Muscle of leg (tissue), 11 donors: ENCODE data around the gene LPO. TPM values are rescaled to one million over a fixed set of nuclear protein-coding genes. Genes with fewer than 3 reads are reported as not detected.
A peak's percentile ranks its signal among the peaks of the same experiment; 100 is the strongest.

Source experiments
- DNase-seq: peaks from one replicate; pipeline ENCODE4 v3.0.0; 2013
- H3K27ac ChIP-seq: one replicate; pipeline ENCODE4 v1.5.1; 2013; ENCODE audit warnings: mild to moderate bottlenecking, low read length, control low read depth
- H3K27me3 ChIP-seq: one replicate; pipeline ENCODE4 v1.6.1; 2013; ENCODE audit warnings: low read length; ENCODE audit not compliant: control insufficient read depth, insufficient read depth
- H3K36me3 ChIP-seq: one replicate; pipeline ENCODE4 v1.6.1; 2013; ENCODE audit warnings: low read length; ENCODE audit not compliant: control insufficient read depth, insufficient read depth
- H3K4me1 ChIP-seq: one replicate; pipeline ENCODE4 v1.6.1; 2013; ENCODE audit warnings: low read length; ENCODE audit not compliant: control insufficient read depth, insufficient read depth
- H3K4me3 ChIP-seq: one replicate; pipeline ENCODE4 v1.5.1; 2013; ENCODE audit warnings: low read length, control low read depth
- H3K9me3 ChIP-seq: replicated peaks from 2 replicates; pipeline ENCODE4 v1.6.1; 2013; ENCODE audit warnings: low read depth, low read length; ENCODE audit not compliant: control insufficient read depth
- WGBS: methylation state at CpG from one replicate; pipeline ENCODE4 v1.1.5; 2013; ENCODE audit warnings: missing lambda C conversion rate; ENCODE audit not compliant: insufficient coverage; 5-methylcytosine and 5-hydroxymethylcytosine counted together
- polyA plus RNA-seq, 8 donors: library from polyadenylated mRNA; unstranded; fragments of 120-200 nt; gene quantifications; one replicate each; pipeline versions ENCODE4 v1.2.1 to v1.2.3, GENCODE V29; 2013; ENCODE audit warnings: inconsistent platforms in 1 of 8, low replicate concordance in 1 of 8; ENCODE audit not compliant: insufficient read length in 8 of 8, insufficient read depth in 1 of 8
- total RNA-seq: library from RNA; stranded (reverse); fragments of 120-200 nt; gene quantifications from one replicate; pipeline ENCODE4 v1.2.4, GENCODE V29; 2013

LPO gene
- total and polyA plus RNA-seq, 9 donors: 0.05 to 0.40 (median 0.11) TPM; not detected in 2

DNA sequence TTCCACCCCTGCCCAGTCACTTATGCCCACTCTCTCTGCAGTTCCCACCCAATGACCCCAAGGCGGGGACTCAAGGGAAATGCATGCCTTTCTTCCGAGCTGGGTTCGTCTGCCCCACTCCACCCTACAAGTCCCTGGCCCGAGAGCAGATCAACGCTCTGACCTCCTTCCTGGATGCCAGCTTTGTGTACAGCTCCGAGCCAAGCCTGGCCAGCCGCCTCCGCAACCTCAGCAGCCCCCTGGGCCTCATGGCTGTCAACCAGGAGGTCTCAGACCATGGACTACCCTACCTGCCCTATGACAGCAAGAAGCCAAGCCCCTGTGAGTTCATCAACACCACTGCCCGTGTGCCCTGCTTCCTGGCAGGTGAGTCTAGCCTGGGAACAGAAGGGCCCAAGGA is 13.8 kb downstream of the LPO start:
- peaks cover 11% of the 10 kb centered on the region for H3K4me1 ChIP-seq
- H3K27me3 ChIP-seq: peaks cover 44% of the 10 kb centered on the region
- WGBS: 66% methylated on average over 8 of the region's 9 CpGs
- no peaks in the 10 kb centered on the region for H3K9me3 ChIP-seq
- no peak overlapping the region for H3K27ac ChIP-seq
- no peak for DNase-seq
- no peaks in the 10 kb centered on the region for H3K36me3 ChIP-seq
- H3K4me3 ChIP-seq: no peak overlapping the region

DNA sequence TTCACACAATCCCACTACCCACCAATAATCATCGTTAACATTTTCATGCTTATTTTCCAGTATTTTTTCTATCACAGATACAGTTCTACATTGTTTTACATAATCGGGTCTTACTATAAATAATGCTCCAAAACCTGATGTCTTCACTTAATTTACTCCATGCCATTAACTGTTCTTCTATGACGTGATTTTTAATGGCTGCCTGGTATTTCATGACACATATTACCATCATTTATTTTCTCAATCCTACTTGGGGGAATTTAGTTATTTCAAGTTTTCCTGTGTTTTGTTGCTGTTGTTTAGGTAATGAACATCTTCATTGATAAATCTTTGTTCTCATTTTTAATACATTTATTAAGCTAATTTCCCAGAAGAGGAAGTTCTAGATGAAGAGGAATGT is 14.7 kb downstream of the LPO start:
- no peaks in the 10 kb centered on the region for H3K36me3 ChIP-seq
- WGBS: no CpG with 5 or more reads among the region's 3 CpGs
- peaks cover 11% of the 10 kb centered on the region for H3K4me1 ChIP-seq
- H3K9me3 ChIP-seq: no peaks in the 10 kb centered on the region
- no peak overlapping the region for H3K4me3 ChIP-seq
- no peak for DNase-seq
- H3K27me3 ChIP-seq: peaks cover 36% of the 10 kb centered on the region
- H3K27ac ChIP-seq: no peak overlapping the region

- Histone ChIP-seq H3K4me1 (peaks cover 2% of the 10 kb centered on the region), H3K4me3 (no peak overlapping the region), H3K27me3 (peaks cover 23% of the 10 kb centered on the region), H3K9me3 (no peaks in the 10 kb centered on the region), H3K27ac (no peak overlapping the region), H3K36me3 (no peaks in the 10 kb centered on the region)
- no peak for DNase-seq
- 7% methylated on average over 2 of the region's 8 CpGs for WGBS
Observed at GRCh38 chr17:58254803-58255202, 16.4 kb downstream of the LPO start.

GRCh38 chr17:58262149-58262548 is 23.8 kb downstream of the LPO start:
- no peaks in the 10 kb centered on the region for H3K9me3 ChIP-seq
- H3K27ac ChIP-seq: no peak overlapping the region
- H3K27me3 ChIP-seq: peaks cover 8% of the 10 kb centered on the region
- no peaks in the 10 kb centered on the region for H3K4me1 ChIP-seq
- no peak overlapping the region for H3K4me3 ChIP-seq
- 92% methylated on average over 5 of the region's 11 CpGs for WGBS
- no peak for DNase-seq
- no peaks in the 10 kb centered on the region for H3K36me3 ChIP-seq

DNA sequence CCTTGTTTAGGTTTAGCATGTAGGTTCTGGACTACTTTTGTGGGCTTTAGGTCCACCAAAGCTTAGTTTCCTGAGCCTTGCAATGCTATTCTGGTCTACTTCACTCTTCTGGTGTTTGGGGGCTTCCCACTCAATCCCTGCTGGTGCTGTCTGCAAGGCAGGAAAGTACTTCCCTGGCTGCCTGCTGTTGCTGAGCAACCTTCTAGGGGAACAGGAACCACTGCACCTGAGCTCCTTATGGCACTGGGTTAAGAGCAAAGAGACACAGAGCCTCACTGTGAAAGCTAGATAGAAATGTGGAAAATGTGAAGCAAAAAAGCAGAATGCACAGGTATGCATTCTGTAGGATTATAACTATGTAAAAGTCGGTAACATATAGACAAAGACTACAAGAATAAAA is 25.4 kb downstream of the LPO start:
- no CpG with 5 or more reads among the region's 1 CpG for WGBS
- H3K27me3 ChIP-seq: peaks cover 8% of the 10 kb centered on the region

GRCh38 chr17:58264407-58265103 is 26.2 kb downstream of the LPO start:
- 100% methylated on average over 1 of the region's 6 CpGs for WGBS
- Histone ChIP-seq H3K4me1 (no peaks in the 10 kb centered on the region), H3K36me3 (no peaks in the 10 kb centered on the region), H3K4me3 (no peak overlapping the region), H3K27me3 (peaks cover 8% of the 10 kb centered on the region), H3K27ac (no peak overlapping the region), H3K9me3 (no peaks in the 10 kb centered on the region)
- no peak for DNase-seq

More for the DNA sequence above, 25.4 kb downstream of the LPO start:
- H3K27ac ChIP-seq: no peak overlapping the region
- H3K36me3 ChIP-seq: no peaks in the 10 kb centered on the region
- H3K4me3 ChIP-seq: no peak overlapping the region
- no peaks in the 10 kb centered on the region for H3K4me1 ChIP-seq
- DNase-seq: no peak
- no peaks in the 10 kb centered on the region for H3K9me3 ChIP-seq

- no peak overlapping the region for H3K27ac ChIP-seq
- no peaks in the 10 kb centered on the region for H3K9me3 ChIP-seq
- H3K4me1 ChIP-seq: no peaks in the 10 kb centered on the region
- DNase-seq: no peak
- peaks cover 8% of the 10 kb centered on the region for H3K27me3 ChIP-seq
- 82% methylated on average over 2 of the region's 4 CpGs for whole genome bisulfite sequencing
- H3K36me3 ChIP-seq: no peaks in the 10 kb centered on the region
- no peak overlapping the region for H3K4me3 ChIP-seq
Observed at GRCh38 chr17:58265271-58265670, 26.9 kb downstream of the LPO start.

DNA sequence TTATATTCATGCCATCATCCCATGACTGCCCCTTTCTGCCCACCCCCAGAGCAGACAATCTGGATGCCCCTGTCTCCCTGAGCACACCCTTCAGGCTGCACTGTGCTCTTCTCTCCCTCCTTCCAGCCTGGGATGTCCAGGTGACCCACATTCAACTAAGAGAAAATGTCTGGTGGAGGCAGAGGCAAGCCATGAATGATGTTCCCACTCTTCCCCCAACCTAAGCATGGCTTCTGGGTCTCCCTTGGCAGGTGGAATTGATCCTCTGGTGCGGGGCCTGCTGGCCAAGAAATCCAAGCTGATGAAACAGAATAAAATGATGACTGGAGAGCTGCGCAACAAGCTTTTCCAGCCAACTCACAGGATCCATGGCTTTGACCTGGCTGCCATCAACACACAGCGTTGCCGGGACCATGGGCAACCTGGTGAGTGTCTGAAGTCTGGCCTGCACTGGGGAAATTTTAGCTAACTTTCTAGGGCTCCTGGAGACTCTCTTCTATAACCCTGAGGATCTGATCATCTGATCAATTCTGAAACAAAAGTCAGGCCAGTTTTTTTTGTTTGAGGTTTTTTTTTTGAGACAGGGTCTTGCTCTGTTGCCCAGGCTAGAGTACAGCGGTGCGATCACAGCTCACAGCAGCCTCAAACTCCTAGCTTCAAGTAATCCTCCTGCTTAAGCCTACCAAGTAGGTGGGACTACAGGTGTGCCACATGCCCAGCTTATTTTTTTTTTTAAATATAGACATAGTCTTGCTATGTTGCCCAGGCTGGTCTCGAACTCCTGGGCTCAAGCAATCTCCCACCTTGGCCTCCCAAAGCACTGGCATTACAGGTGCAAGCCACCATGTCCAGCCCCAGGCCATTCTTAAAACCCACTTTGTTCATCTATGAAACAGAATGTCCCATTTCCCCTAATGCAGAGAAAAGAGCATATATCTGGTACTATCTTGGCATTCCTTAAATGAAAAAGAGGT is 27.8 kb downstream of the LPO start:
- 92% methylated on average over 5 of the region's 7 CpGs for WGBS
- Histone ChIP-seq H3K36me3 (no peaks in the 10 kb centered on the region), H3K4me3 (no peak overlapping the region), H3K27me3 (peaks cover 8% of the 10 kb centered on the region), H3K4me1 (no peaks in the 10 kb centered on the region), H3K9me3 (no peaks in the 10 kb centered on the region), H3K27ac (no peak overlapping the region)
- no peak for DNase-seq

GRCh38 chr17:58267347-58268324 is 29.3 kb downstream of the LPO start:
- H3K27me3 ChIP-seq: peaks cover 6% of the 10 kb centered on the region
- H3K9me3 ChIP-seq: no peaks in the 10 kb centered on the region
- H3K4me3 ChIP-seq: no peak overlapping the region
- peak; percentile 24 for DNase-seq
- H3K36me3 ChIP-seq: no peaks in the 10 kb centered on the region
- 59% methylated on average over 21 of the region's 22 CpGs for WGBS
- no peaks in the 10 kb centered on the region for H3K4me1 ChIP-seq
- H3K27ac ChIP-seq: no peak overlapping the region
